ENCODE measurements around the gene AFMID. TPM values are rescaled to one million over a fixed set of nuclear protein-coding genes. Genes with fewer than 3 reads are reported as not detected.

Gene AFMID
- total RNA-seq, 1 donor, result 33.7 TPM

- no peak for DNase-seq (ENCODE audit: low read depth in 2 of 3, low spot score in 2 of 3)
Measured at GRCh38 chr17:78236362-78237127, 49.4 kb downstream of the AFMID start.

GRCh38 chr17:78237401-78238012 is 50.3 kb downstream of the AFMID start:
- DNase-seq (ENCODE audit: low read depth in 2 of 3, low spot score in 2 of 3), result no peak

GRCh38 chr17:78238823-78239488 is 51.8 kb downstream of the AFMID start:
- DNase-seq (ENCODE audit: low read depth in 2 of 3, low spot score in 2 of 3), result no peak

GRCh38 chr17:78239489-78239931 is 52.3 kb downstream of the AFMID start:
- peak in 2 of 3 donors; percentile 51 to 63 for DNase-seq (ENCODE audit: low read depth in 2 of 3, low spot score in 2 of 3)

GRCh38 chr17:78240012-78240655 is 53.0 kb downstream of the AFMID start:
- DNase-seq (ENCODE audit: low read depth in 2 of 3, low spot score in 2 of 3), result no peak

- no peak for DNase-seq (ENCODE audit: low read depth in 2 of 3, low spot score in 2 of 3)
Measured at GRCh38 chr17:78240839-78241238, 53.7 kb downstream of the AFMID start.

- no peak for DNase-seq (ENCODE audit: low read depth in 2 of 3, low spot score in 2 of 3)
Measured at GRCh38 chr17:78241277-78242023, 54.3 kb downstream of the AFMID start.

- DNase-seq (ENCODE audit: low read depth in 2 of 3, low spot score in 2 of 3), result peak in 2 of 3 donors; percentile 66 to 73
Measured at GRCh38 chr17:78242024-78242742, 55.0 kb downstream of the AFMID start.

- no peak for DNase-seq (ENCODE audit: low read depth in 2 of 3, low spot score in 2 of 3)
Measured at GRCh38 chr17:78247304-78247703, 60.1 kb downstream of the AFMID start.

GRCh38 chr17:78248051-78248914 is 61.1 kb downstream of the AFMID start:
- DNase-seq (ENCODE audit: low read depth in 2 of 3, low spot score in 2 of 3), result no peak

- no peak for DNase-seq (ENCODE audit: low read depth in 2 of 3, low spot score in 2 of 3)
Measured at GRCh38 chr17:78249074-78249817, 62.1 kb downstream of the AFMID start.

GRCh38 chr17:78249818-78250806 is 63.0 kb downstream of the AFMID start:
- no peak for DNase-seq (ENCODE audit: low read depth in 2 of 3, low spot score in 2 of 3)

GRCh38 chr17:78250891-78251772 is 64.0 kb downstream of the AFMID start:
- peak; percentile 70 to 86 (median 84) for DNase-seq (ENCODE audit: low read depth in 2 of 3, low spot score in 2 of 3)

- DNase-seq (ENCODE audit: low read depth in 2 of 3, low spot score in 2 of 3), result no peak
Measured at GRCh38 chr17:78251773-78252103, 64.6 kb downstream of the AFMID start.

- peak in 2 of 3 donors; percentile 56 to 57 for DNase-seq (ENCODE audit: low read depth in 2 of 3, low spot score in 2 of 3)
Measured at GRCh38 chr17:78252111-78252634, 65.0 kb downstream of the AFMID start.
